ENCODE data around the gene AAK1.

AAK1 gene

GRCh38 chr2:69597105-69597504 is 46.4 kb downstream of the AAK1 start:
- Histone ChIP-seq H3K9ac (ENCODE audit: low read depth, low read length) (no peak overlapping the region), H3K4me3 (ENCODE audit: low read length) (no peak overlapping the region), H3K4me1 (ENCODE audit: insufficient read depth, low read length) (no peaks in the 10 kb centered on the region), H3K9me3 (ENCODE audit: insufficient read depth, low read depth, low read length) (no peaks in the 10 kb centered on the region), H3K36me3 (ENCODE audit: insufficient read depth, low read length) (no peaks in the 10 kb centered on the region), H3K27ac (ENCODE audit: low read depth, low read length) (no peak overlapping the region), H3K27me3 (ENCODE audit: insufficient read depth, low read length) (no peaks in the 10 kb centered on the region)
- 91% methylated on average over 5 of the region's 5 CpGs for WGBS

- no peaks in the 10 kb centered on the region for H3K9me3 ChIP-seq (ENCODE audit: insufficient read depth, low read depth, low read length)
- H3K4me3 ChIP-seq (ENCODE audit: low read length) = no peak overlapping the region
- H3K27me3 ChIP-seq (ENCODE audit: insufficient read depth, low read length) = no peaks in the 10 kb centered on the region
- H3K9ac ChIP-seq (ENCODE audit: low read depth, low read length) = no peak overlapping the region
- WGBS = 85% methylated on average over 3 of the region's 3 CpGs
- H3K27ac ChIP-seq (ENCODE audit: low read depth, low read length) = no peak overlapping the region
- H3K4me1 ChIP-seq (ENCODE audit: insufficient read depth, low read length) = peaks cover 3% of the 10 kb centered on the region; the same call in 1 of the 2 replicates
- no peaks in the 10 kb centered on the region for H3K36me3 ChIP-seq (ENCODE audit: insufficient read depth, low read length)
Measured at GRCh38 chr2:69594341-69594740, 49.2 kb downstream of the AAK1 start.

- Histone ChIP-seq H3K27ac (ENCODE audit: low read depth, low read length) (no peak overlapping the region), H3K36me3 (ENCODE audit: insufficient read depth, low read length) (no peaks in the 10 kb centered on the region), H3K4me1 (ENCODE audit: insufficient read depth, low read length) (peaks cover 3% of the 10 kb centered on the region; the same call in 1 of the 2 replicates), H3K9me3 (ENCODE audit: insufficient read depth, low read depth, low read length) (no peaks in the 10 kb centered on the region), H3K27me3 (ENCODE audit: insufficient read depth, low read length) (no peaks in the 10 kb centered on the region), H3K9ac (ENCODE audit: low read depth, low read length) (no peak overlapping the region), H3K4me3 (ENCODE audit: low read length) (no peak overlapping the region)
Measured at GRCh38 chr2:69592511-69592910, 51.0 kb downstream of the AAK1 start.

GRCh38 chr2:69589973-69590652 is 53.4 kb downstream of the AAK1 start:
- Histone ChIP-seq H3K27ac (ENCODE audit: low read depth, low read length) (no peak overlapping the region), H3K9ac (ENCODE audit: low read depth, low read length) (no peak overlapping the region), H3K36me3 (ENCODE audit: insufficient read depth, low read length) (no peaks in the 10 kb centered on the region), H3K9me3 (ENCODE audit: insufficient read depth, low read depth, low read length) (no peaks in the 10 kb centered on the region), H3K27me3 (ENCODE audit: insufficient read depth, low read length) (no peaks in the 10 kb centered on the region), H3K4me1 (ENCODE audit: insufficient read depth, low read length) (peaks cover 16% of the 10 kb centered on the region), H3K4me3 (ENCODE audit: low read length) (no peak overlapping the region)
- WGBS = 89% methylated on average over 8 of the region's 8 CpGs

GRCh38 chr2:69588945-69589344 is 54.6 kb downstream of the AAK1 start:
- Histone ChIP-seq H3K27me3 (ENCODE audit: insufficient read depth, low read length) (no peaks in the 10 kb centered on the region), H3K9ac (ENCODE audit: low read depth, low read length) (no peak overlapping the region), H3K4me3 (ENCODE audit: low read length) (no peak overlapping the region), H3K4me1 (ENCODE audit: insufficient read depth, low read length) (peaks cover 16% of the 10 kb centered on the region), H3K9me3 (ENCODE audit: insufficient read depth, low read depth, low read length) (no peaks in the 10 kb centered on the region), H3K36me3 (ENCODE audit: insufficient read depth, low read length) (no peaks in the 10 kb centered on the region), H3K27ac (ENCODE audit: low read depth, low read length) (no peak overlapping the region)
- WGBS = 88% methylated on average over 6 of the region's 6 CpGs

- no peaks in the 10 kb centered on the region for H3K36me3 ChIP-seq (ENCODE audit: insufficient read depth, low read length)
- H3K27ac ChIP-seq (ENCODE audit: low read depth, low read length) = no peak overlapping the region
- WGBS = 93% methylated on average over 3 of the region's 3 CpGs
- no peak overlapping the region for H3K4me3 ChIP-seq (ENCODE audit: low read length)
- H3K4me1 ChIP-seq (ENCODE audit: insufficient read depth, low read length) = peaks cover 16% of the 10 kb centered on the region
- H3K9ac ChIP-seq (ENCODE audit: low read depth, low read length) = no peak overlapping the region
- H3K27me3 ChIP-seq (ENCODE audit: insufficient read depth, low read length) = no peaks in the 10 kb centered on the region
- H3K9me3 ChIP-seq (ENCODE audit: insufficient read depth, low read depth, low read length) = no peaks in the 10 kb centered on the region
Measured at GRCh38 chr2:69588403-69588802, 55.1 kb downstream of the AAK1 start.

GRCh38 chr2:69585855-69586555 is 57.5 kb downstream of the AAK1 start:
- H3K36me3 ChIP-seq (ENCODE audit: insufficient read depth, low read length) = no peaks in the 10 kb centered on the region
- WGBS = 87% methylated on average over 6 of the region's 6 CpGs

GRCh38 chr2:69584127-69584889 is 59.2 kb downstream of the AAK1 start:
- H3K4me3 ChIP-seq (ENCODE audit: low read length) = no peak overlapping the region
- H3K27ac ChIP-seq (ENCODE audit: low read depth, low read length) = no peak overlapping the region
- peaks cover 26% of the 10 kb centered on the region for H3K4me1 ChIP-seq (ENCODE audit: insufficient read depth, low read length)
- WGBS = 95% methylated on average over 9 of the region's 9 CpGs
- H3K9ac ChIP-seq (ENCODE audit: low read depth, low read length) = no peak overlapping the region
- no peaks in the 10 kb centered on the region for H3K36me3 ChIP-seq (ENCODE audit: insufficient read depth, low read length)
- no peaks in the 10 kb centered on the region for H3K27me3 ChIP-seq (ENCODE audit: insufficient read depth, low read length)
- H3K9me3 ChIP-seq (ENCODE audit: insufficient read depth, low read depth, low read length) = no peaks in the 10 kb centered on the region

More at GRCh38 chr2:69585855-69586555, 57.5 kb downstream of the AAK1 start:
- H3K4me1 ChIP-seq (ENCODE audit: insufficient read depth, low read length) = peaks cover 29% of the 10 kb centered on the region
- no peaks in the 10 kb centered on the region for H3K9me3 ChIP-seq (ENCODE audit: insufficient read depth, low read depth, low read length)
- H3K9ac ChIP-seq (ENCODE audit: low read depth, low read length) = no peak overlapping the region
- H3K27me3 ChIP-seq (ENCODE audit: insufficient read depth, low read length) = no peaks in the 10 kb centered on the region
- no peak overlapping the region for H3K4me3 ChIP-seq (ENCODE audit: low read length)
- 0 out of 2 replicates have a peak overlapping the region, but pooled peaks have one; percentile 0 for H3K27ac ChIP-seq (ENCODE audit: low read depth, low read length)

GRCh38 chr2:69583321-69583833 is 60.2 kb downstream of the AAK1 start:
- Histone ChIP-seq H3K27ac (ENCODE audit: low read depth, low read length) (no peak overlapping the region), H3K9ac (ENCODE audit: low read depth, low read length) (no peak overlapping the region), H3K36me3 (ENCODE audit: insufficient read depth, low read length) (no peaks in the 10 kb centered on the region), H3K9me3 (ENCODE audit: insufficient read depth, low read depth, low read length) (no peaks in the 10 kb centered on the region), H3K4me3 (ENCODE audit: low read length) (no peak overlapping the region), H3K27me3 (ENCODE audit: insufficient read depth, low read length) (no peaks in the 10 kb centered on the region), H3K4me1 (ENCODE audit: insufficient read depth, low read length) (peaks cover 27% of the 10 kb centered on the region)
- WGBS = 92% methylated on average over 3 of the region's 3 CpGs

GRCh38 chr2:69582582-69583176 is 60.9 kb downstream of the AAK1 start:
- Histone ChIP-seq H3K27me3 (ENCODE audit: insufficient read depth, low read length) (no peaks in the 10 kb centered on the region), H3K9me3 (ENCODE audit: insufficient read depth, low read depth, low read length) (no peaks in the 10 kb centered on the region), H3K27ac (ENCODE audit: low read depth, low read length) (no peak overlapping the region), H3K9ac (ENCODE audit: low read depth, low read length) (no peak overlapping the region), H3K4me3 (ENCODE audit: low read length) (no peak overlapping the region), H3K4me1 (ENCODE audit: insufficient read depth, low read length) (peaks cover 34% of the 10 kb centered on the region), H3K36me3 (ENCODE audit: insufficient read depth, low read length) (no peaks in the 10 kb centered on the region)
- WGBS = 89% methylated on average over 3 of the region's 3 CpGs

All from HUES64 (cell line).